NCI-H1092 treated with DMSO at 0.1 percent for 48 hours (cell line): ENCODE measurements around the gene S100A2.
"Not testable (repeated sequence)": the region's sequence is repeated elsewhere in the genome, so short reads cannot be mapped to it uniquely, and the experiment has no call there.

Source experiments
- DNase-seq: peaks from one replicate; lab custom pipeline; 2025; lab: John Stamatoyannopoulos, UW

Gene S100A2

DNA sequence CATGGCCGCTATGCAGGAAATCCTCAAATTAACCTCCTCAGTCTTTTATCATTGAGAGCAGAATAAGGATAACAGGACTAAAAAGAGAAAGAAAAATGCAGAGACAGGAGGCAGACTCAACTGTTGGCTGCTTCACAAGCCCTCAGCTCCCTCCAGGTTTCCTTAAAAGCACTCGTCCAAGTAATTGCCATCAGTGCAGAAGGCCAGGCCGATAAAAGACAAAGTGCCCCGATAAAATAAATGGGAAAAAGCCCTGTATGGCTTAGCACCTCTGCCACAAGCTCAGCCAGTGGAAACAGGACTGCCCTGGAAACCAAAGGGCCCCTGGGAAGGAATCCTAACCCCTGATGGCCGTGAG, 38.0 kb downstream of the S100A2 start:
- no peak for DNase-seq

DNA sequence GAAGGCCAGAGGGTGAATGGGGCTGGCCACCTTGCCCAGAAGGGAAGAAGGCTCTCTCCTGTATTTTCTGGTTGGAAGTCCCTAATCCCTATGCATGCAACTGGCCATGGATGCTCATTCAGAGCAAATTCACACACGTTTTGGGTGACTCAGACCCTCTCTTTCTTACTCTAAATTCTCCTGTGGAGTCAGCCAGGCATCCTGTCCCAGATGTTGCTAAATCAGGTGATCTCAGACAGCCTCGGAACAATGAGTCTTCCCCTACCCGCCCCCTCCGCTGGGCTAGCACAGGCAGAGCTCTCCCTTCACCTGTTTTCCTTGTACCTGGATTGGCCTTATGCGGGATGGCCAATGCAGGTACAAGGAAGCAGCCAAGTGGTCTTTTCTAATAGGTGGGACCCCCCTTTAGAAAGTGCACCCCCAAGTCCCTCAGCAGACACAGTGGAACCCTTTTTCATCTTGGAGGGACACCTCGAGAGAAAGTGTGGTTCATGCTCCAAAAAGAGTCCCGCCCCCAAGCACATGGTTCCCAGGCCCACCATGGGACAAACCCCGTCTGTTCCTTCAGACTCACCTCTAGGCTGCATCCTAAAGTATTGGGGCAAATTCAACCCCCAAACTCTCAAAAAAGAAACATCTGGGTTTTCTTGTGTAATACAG, 38.5 kb downstream of the S100A2 start:
- no peak for DNase-seq

- DNase-seq, result no peak
Observed at GRCh38 chr1:153526132-153526543, 39.5 kb downstream of the S100A2 start.

- no peak for DNase-seq
Observed at GRCh38 chr1:153525088-153525728, 40.4 kb downstream of the S100A2 start.

GRCh38 chr1:153522353-153523048, 43.1 kb downstream of the S100A2 start:
- not testable (repeated sequence) for DNase-seq

GRCh38 chr1:153521808-153522207, 43.8 kb downstream of the S100A2 start:
- DNase-seq, result not testable (repeated sequence)

DNA sequence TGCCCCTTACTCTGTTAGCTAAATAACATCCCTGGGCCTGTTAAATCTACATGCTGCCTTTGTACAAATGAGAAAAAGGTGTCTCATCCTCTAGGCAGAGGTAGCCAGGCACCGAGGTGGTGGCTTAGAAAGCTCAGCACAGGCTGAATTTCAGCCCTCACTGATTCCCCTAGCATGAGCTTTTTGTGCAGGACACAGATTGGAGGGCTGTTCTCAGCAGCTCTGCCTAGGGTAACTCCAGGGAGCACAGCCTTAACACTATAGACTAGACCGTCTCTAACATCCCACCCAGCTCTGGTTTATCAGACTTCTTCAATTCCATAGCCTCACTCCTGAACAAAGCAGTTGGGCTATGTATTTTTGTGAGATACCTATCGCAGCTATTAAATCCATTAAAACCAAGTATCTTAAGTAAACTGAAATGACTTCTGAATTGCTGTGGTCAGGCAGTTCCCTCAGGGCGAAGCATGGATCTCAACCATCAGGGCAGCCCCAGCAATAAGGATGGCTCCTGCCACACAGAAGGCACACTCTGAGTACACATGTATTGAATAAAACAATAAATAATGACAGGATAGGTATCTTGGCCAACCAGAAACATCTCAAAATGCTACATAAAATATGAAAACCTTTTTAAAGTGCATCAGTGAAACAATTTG, 44.7 kb downstream of the S100A2 start:
- no peak for DNase-seq

DNA sequence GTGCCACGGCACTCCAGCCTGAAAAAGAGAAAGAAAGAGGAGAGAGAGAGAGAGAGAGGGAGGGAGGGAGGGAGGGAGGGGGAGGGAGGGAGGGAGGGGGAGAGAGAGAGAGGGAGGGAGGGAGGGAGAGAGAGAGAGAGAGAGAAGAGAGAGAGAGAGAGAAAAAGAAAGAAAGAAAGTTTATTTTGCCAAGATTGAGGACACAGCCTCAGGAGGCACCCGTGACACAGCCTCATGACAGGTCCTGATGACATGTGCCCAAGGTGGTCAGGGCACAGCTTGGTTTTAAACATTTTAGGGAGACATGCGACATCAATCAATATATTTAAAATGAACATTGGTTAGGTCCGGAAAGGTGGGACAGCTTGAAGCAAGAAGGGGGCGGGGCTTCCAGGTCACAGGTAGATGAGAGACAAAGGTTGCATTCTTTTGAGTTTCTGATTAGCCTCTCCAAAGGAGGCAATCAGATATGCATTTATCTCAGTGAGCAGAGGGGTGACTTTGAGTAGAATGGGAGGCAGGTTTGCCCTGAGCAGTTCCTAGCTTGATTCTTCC, 45.4 kb downstream of the S100A2 start:
- DNase-seq, result not testable (repeated sequence)

DNA sequence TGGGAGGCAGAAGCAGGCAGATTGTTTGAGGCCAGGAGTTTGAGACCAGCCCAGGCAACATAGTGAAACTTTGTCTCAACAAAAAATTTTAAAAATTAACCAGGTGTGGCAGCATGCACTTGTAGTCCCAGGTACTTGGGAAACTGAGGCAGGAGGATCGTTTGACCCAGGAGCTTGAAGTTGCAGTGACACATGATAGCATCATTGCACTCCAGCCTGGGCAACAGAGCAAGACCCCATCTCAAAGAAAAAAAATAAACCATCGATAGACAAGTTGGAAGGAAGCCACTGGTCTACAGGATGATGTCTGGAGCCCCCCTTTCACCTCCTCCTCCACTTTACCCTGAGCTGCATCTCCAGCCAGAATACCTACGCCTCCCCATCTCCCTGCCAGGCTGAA, 46.4 kb downstream of the S100A2 start:
- no peak for DNase-seq

DNA sequence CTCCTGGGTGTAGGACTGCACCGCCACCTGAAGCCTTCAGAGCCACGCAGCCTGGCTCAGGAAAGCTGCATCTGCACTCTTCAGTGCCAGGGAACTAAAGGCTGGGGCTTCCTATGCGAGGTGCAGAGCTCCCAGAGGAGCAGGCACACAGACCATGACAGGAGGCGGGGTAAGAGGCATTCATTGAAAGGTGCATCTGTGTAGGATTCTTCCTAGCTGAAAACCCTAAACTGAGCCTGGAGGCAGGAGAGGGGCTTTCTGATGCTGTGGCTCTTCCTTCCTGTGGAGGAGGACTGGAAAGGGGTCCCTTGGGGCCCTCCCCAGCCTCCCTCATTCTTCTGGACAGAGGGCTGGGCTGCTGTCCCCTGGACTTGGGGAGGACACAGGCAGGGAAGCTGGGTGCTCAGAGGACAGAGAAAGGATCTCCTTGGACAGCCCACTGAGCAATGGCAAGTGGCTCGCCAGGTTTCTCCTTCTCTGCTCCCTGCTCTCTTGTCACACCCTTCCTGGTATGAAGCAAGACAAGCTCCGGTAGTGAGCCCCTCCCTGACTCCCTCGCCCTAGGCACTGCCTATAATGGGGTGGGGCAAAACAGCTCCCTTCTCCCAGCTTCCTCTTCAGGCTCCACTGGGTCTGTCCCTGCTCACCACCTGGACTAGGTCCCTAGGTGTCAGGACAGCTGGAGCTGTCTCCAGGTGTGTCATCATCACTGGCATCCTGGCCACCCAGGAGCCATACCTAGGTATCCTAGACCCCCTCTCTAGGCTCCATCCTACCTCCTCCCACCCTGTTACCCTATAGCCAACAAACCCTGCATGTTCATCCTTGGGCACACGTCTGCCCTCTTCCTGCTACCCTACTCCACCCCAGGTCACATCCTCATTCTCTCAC, 49.9 kb downstream of the S100A2 start:
- DNase-seq, result no peak

- DNase-seq, result no peak
Observed at GRCh38 chr1:153513666-153514065, 52.0 kb downstream of the S100A2 start.

DNA sequence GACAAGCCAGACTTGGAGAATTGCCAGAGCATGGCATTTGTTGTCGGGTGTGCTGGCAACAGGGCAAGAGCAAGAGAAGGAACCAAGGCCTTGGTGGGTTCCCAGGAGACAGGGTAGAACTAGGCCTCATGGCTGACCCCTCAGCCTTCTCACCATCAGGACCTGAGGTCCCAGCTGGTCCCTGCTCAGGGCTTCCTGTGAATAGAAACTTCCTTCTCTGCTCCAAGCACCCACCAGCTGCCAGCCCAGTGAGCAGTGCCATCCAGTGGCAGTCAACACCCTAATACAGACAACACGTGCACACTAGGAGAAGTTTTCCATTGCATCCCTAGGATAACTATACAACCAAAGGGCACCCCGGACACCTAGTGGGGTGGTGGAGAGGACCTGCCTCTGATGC, 52.6 kb downstream of the S100A2 start:
- no peak for DNase-seq
